NCI-H1694 (cell line): Measurements from ENCODE around the gene GLI3.

Source experiments
- DNase-seq: peaks from one replicate; lab custom pipeline; 2025; lab: John Stamatoyannopoulos, UW

GLI3 gene

GRCh38 chr7:42175834-42176723, 60.9 kb downstream of the GLI3 start:
- DNase-seq: no peak

GRCh38 chr7:42174391-42174912, 62.6 kb downstream of the GLI3 start:
- no peak for DNase-seq

GRCh38 chr7:42170724-42171123, 66.3 kb downstream of the GLI3 start:
- DNase-seq: no peak

GRCh38 chr7:42168512-42168911, 68.5 kb downstream of the GLI3 start:
- no peak for DNase-seq

- DNase-seq: no peak
These were observed 69.3 kb downstream of the GLI3 start for GRCh38 chr7:42167631-42168236.

GRCh38 chr7:42167206-42167605, 69.8 kb downstream of the GLI3 start:
- DNase-seq: no peak

- DNase-seq: no peak
These were observed 72.1 kb downstream of the GLI3 start for GRCh38 chr7:42164881-42165428.

- no peak for DNase-seq
These were observed 74.3 kb downstream of the GLI3 start for GRCh38 chr7:42162560-42163325.

GRCh38 chr7:42161719-42162118, 75.3 kb downstream of the GLI3 start:
- no peak for DNase-seq

- no peak for DNase-seq
These were observed 75.9 kb downstream of the GLI3 start for GRCh38 chr7:42161110-42161509.

- no peak for DNase-seq
These were observed 77.9 kb downstream of the GLI3 start for GRCh38 chr7:42159130-42159529.

GRCh38 chr7:42156967-42157721, 79.9 kb downstream of the GLI3 start:
- DNase-seq: no peak

GRCh38 chr7:42156291-42156865, 80.6 kb downstream of the GLI3 start:
- DNase-seq: no peak

GRCh38 chr7:42155584-42156290, 81.3 kb downstream of the GLI3 start:
- DNase-seq: no peak

GRCh38 chr7:42154173-42154572, 82.8 kb downstream of the GLI3 start:
- DNase-seq: no peak

- DNase-seq: no peak
These were observed 84.4 kb downstream of the GLI3 start for GRCh38 chr7:42152329-42153205.

- DNase-seq: no peak
These were observed 85.7 kb downstream of the GLI3 start for GRCh38 chr7:42151309-42151708.

- DNase-seq: no peak
These were observed 91.5 kb downstream of the GLI3 start for GRCh38 chr7:42145539-42145938.

GRCh38 chr7:42144604-42145003, 92.4 kb downstream of the GLI3 start:
- no peak for DNase-seq
